Measurements from ENCODE around the gene TPRG1L.

- TF ChIP-seq POLR2A (IDR thresholded peaks at IDR 0.05), result no peak
- TF ChIP-seq, protein P1, sequence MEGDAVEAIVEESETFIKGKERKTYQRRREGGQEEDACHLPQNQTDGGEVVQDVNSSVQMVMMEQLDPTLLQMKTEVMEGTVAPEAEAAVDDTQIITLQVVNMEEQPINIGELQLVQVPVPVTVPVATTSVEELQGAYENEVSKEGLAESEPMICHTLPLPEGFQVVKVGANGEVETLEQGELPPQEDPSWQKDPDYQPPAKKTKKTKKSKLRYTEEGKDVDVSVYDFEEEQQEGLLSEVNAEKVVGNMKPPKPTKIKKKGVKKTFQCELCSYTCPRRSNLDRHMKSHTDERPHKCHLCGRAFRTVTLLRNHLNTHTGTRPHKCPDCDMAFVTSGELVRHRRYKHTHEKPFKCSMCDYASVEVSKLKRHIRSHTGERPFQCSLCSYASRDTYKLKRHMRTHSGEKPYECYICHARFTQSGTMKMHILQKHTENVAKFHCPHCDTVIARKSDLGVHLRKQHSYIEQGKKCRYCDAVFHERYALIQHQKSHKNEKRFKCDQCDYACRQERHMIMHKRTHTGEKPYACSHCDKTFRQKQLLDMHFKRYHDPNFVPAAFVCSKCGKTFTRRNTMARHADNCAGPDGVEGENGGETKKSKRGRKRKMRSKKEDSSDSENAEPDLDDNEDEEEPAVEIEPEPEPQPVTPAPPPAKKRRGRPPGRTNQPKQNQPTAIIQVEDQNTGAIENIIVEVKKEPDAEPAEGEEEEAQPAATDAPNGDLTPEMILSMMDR (IDR thresholded peaks at IDR 0.05), result no peak
Measured at GRCh38 chr1:3590951-3591865, 33.6 kb upstream of the TPRG1L start.
